ENCODE measurements around the gene TENM4. TPM values are rescaled to one million over a fixed set of nuclear protein-coding genes. Genes with fewer than 3 reads are reported as not detected.

The TENM4 gene
- total and polyA plus RNA-seq, 4 donors: 0.02 to 0.33 (median 0.14) TPM

- Histone ChIP-seq H3K36me3 (ENCODE audit: control insufficient read depth in 4 of 4, insufficient read depth in 3 of 4, low read depth in 1 of 4, low read length in 3 of 4) (no peaks in the 10 kb centered on the region), H3K27ac (ENCODE audit: low read depth in 1 of 2, low read length in 2 of 2) (no peak overlapping the region), H3K27me3 (ENCODE audit: control insufficient read depth in 4 of 4, insufficient read depth in 4 of 4, low read length in 3 of 4) (no peaks in the 10 kb centered on the region), H3K4me1 (ENCODE audit: control insufficient read depth in 4 of 4, insufficient read depth in 4 of 4, low read length in 3 of 4) (peaks cover 0 to 5% (median 1%) of the 10 kb centered on the region in 4 donors), H3K4me3 (ENCODE audit: low read depth in 1 of 3, low read length in 3 of 3) (no peak overlapping the region), H3K9ac (ENCODE audit: low read depth in 1 of 2, low read length in 2 of 2) (no peak overlapping the region), H3K9me3 (ENCODE audit: control insufficient read depth in 4 of 4, low read length in 3 of 4) (no peaks in the 10 kb centered on the region)
- no peak for DNase-seq (ENCODE audit: low spot score)
- 86% methylated on average over 4 of the region's 4 CpGs for WGBS
- no peak for TF ChIP-seq FOXA1 (IDR thresholded peaks at IDR 0.05)
- no peak for TF ChIP-seq HNF4G (IDR thresholded peaks at IDR 0.05)
- TF ChIP-seq ATF3 (IDR thresholded peaks at IDR 0.05): no peak
- no peak for TF ChIP-seq MAX (IDR thresholded peaks at IDR 0.05)
Observed at GRCh38 chr11:78657441-78657840, 783.4 kb downstream of the TENM4 start.

GRCh38 chr11:78656984-78657383 is 783.8 kb downstream of the TENM4 start:
- TF ChIP-seq ATF3 (IDR thresholded peaks at IDR 0.05): no peak
- no peak for TF ChIP-seq TAF1 (conservative IDR thresholded peaks at IDR 0.05)
- no peak for TF ChIP-seq FOXA1 (IDR thresholded peaks at IDR 0.05)
- TF ChIP-seq REST (IDR thresholded peaks at IDR 0.05): no peak
- TF ChIP-seq SP1 (IDR thresholded peaks at IDR 0.05): no peak
- no peak for TF ChIP-seq YY1 (IDR thresholded peaks at IDR 0.05)
- no peak overlapping the region for H3K27ac ChIP-seq (ENCODE audit: low read depth in 1 of 2, low read length in 2 of 2)

GRCh38 chr11:78656327-78656726 is 784.5 kb downstream of the TENM4 start:
- H3K9ac ChIP-seq (ENCODE audit: low read depth in 1 of 2, low read length in 2 of 2): no peak overlapping the region
- no peak for DNase-seq (ENCODE audit: low spot score)
- H3K9me3 ChIP-seq (ENCODE audit: control insufficient read depth in 4 of 4, low read length in 3 of 4): no peaks in the 10 kb centered on the region
- H3K27me3 ChIP-seq (ENCODE audit: control insufficient read depth in 4 of 4, insufficient read depth in 4 of 4, low read length in 3 of 4): no peaks in the 10 kb centered on the region
- no peak overlapping the region for H3K4me3 ChIP-seq (ENCODE audit: low read depth in 1 of 3, low read length in 3 of 3)
- TF ChIP-seq RAD21 (IDR thresholded peaks at IDR 0.05): no peak
- TF ChIP-seq REST (IDR thresholded peaks at IDR 0.05): no peak
- TF ChIP-seq GABPA (IDR thresholded peaks at IDR 0.05 in 1 of 2, conservative IDR thresholded peaks at IDR 0.05 in 1 of 2): no peak
- TF ChIP-seq ZBTB33 (IDR thresholded peaks at IDR 0.05): no peak
- no peak for TF ChIP-seq FOXA1 (IDR thresholded peaks at IDR 0.05)
- TF ChIP-seq JUND (IDR thresholded peaks at IDR 0.05): no peak
- WGBS: 89% methylated on average over 4 of the region's 4 CpGs
- H3K36me3 ChIP-seq (ENCODE audit: control insufficient read depth in 4 of 4, insufficient read depth in 3 of 4, low read depth in 1 of 4, low read length in 3 of 4): no peaks in the 10 kb centered on the region
- no peak overlapping the region for H3K27ac ChIP-seq (ENCODE audit: low read depth in 1 of 2, low read length in 2 of 2)
- peaks cover 0 to 5% (median 1%) of the 10 kb centered on the region in 4 donors for H3K4me1 ChIP-seq (ENCODE audit: control insufficient read depth in 4 of 4, insufficient read depth in 4 of 4, low read length in 3 of 4)

More at GRCh38 chr11:78656984-78657383, 783.8 kb downstream of the TENM4 start:
- Histone ChIP-seq H3K9me3 (ENCODE audit: control insufficient read depth in 4 of 4, low read length in 3 of 4) (no peaks in the 10 kb centered on the region), H3K4me1 (ENCODE audit: control insufficient read depth in 4 of 4, insufficient read depth in 4 of 4, low read length in 3 of 4) (peaks cover 0 to 5% (median 1%) of the 10 kb centered on the region in 4 donors), H3K4me3 (ENCODE audit: low read depth in 1 of 3, low read length in 3 of 3) (no peak overlapping the region), H3K9ac (ENCODE audit: low read depth in 1 of 2, low read length in 2 of 2) (no peak overlapping the region), H3K27me3 (ENCODE audit: control insufficient read depth in 4 of 4, insufficient read depth in 4 of 4, low read length in 3 of 4) (no peaks in the 10 kb centered on the region), H3K36me3 (ENCODE audit: control insufficient read depth in 4 of 4, insufficient read depth in 3 of 4, low read depth in 1 of 4, low read length in 3 of 4) (no peaks in the 10 kb centered on the region)
- 87% methylated on average over 6 of the region's 6 CpGs for WGBS
- DNase-seq (ENCODE audit: low spot score): no peak
